HG03442 (cell line): ENCODE data around the gene KLHL13.

Experiments used
- ATAC-seq: cut with Tn5 transposase; IDR thresholded peaks from one replicate; pipeline ENCODE4 v1.9.1; 2021; ENCODE audit warnings: mild to moderate bottlenecking, moderate library complexity; ENCODE audit not compliant: unreplicated experiment

The KLHL13 gene

GRCh38 chrX:117892469-117892868 is 224.1 kb downstream of the KLHL13 start:
- no peak for ATAC-seq

GRCh38 chrX:117871796-117872195 is 244.8 kb downstream of the KLHL13 start:
- ATAC-seq: no peak

DNA sequence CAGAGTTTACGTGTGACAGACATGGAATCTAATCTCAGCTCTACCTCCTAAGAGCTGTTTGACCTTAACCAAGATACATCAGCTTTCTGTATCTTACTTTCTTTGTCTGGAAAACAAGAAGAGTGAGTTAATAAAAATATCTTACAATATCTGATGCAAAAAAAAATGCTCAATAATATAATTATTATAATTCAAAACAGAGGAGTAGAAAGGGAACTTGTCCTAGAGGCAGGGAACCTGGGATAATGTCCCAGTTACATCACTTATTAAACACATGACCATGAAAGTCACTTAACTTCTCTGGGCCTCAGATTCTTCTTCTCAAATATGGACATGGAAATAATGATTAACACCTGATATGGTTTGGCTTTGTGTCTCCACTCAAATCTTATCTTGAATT is 256.1 kb downstream of the KLHL13 start:
- no peak for ATAC-seq

DNA sequence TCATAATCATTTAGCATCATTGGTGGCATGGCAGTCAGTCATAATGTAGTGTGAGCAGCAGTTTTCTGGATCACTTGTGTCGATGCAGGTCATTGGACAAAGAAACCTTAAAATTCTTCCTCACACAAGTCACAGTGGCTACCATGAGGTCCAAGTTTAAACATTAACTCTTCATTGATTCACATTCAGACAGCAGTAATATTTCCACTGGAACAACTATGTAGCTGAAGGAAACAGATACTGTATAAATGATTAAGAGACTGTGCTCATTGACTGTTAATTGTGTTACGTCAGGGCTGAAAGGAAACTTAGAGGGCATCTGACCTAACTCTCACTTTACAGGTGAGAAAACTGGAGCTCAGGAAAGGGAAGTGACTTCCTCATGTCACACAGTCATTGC is 261.8 kb downstream of the KLHL13 start:
- ATAC-seq: no peak

GRCh38 chrX:117851025-117851424 is 265.6 kb downstream of the KLHL13 start:
- no peak for ATAC-seq
